22Rv1 (cell line): ENCODE measurements around the gene UNG.
"Not testable (repeated sequence)": the region's sequence is repeated elsewhere in the genome, so short reads cannot be mapped to it uniquely, and the experiment has no call there.

Experiments used
- H3K27ac ChIP-seq: fragments of 450-650 bp; 2 replicates; pipeline ENCODE4 v1.5.1; 2017
- ZFX ChIP-seq: fragments of 450-650 bp; IDR thresholded peaks from 2 replicates; pipeline ENCODE4 v1.6.1; 2017; ENCODE audit warnings: antibody characterized with exemption, borderline replicate concordance
- TF ChIP-seq, protein P1 (sequence below): fragments of 450-650 bp; IDR thresholded peaks from 2 replicates; pipeline ENCODE4 v1.5.1; 2017; ENCODE audit warnings: mild to moderate bottlenecking

Gene UNG

DNA sequence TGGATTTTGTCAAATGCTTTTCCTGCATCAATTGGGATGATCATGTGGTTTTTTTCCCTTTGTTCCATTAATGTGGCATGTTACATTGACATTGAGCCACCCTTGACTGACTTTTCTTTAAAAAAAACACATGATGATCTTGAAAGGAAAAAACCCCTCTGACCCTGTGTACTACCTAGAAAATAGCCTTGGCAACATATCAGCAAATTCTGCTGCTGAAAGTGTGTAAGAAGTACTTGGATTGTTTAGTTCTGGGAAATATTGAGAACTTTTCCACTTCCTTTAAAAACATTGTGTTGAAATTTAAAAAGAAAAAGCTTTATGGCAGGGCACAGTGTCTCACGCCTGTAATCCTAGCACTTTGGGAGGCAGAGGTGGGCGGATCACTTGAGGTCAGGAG is 39.7 kb downstream of the UNG start:
- no peak for TF ChIP-seq ZFX
- TF ChIP-seq, protein P1, sequence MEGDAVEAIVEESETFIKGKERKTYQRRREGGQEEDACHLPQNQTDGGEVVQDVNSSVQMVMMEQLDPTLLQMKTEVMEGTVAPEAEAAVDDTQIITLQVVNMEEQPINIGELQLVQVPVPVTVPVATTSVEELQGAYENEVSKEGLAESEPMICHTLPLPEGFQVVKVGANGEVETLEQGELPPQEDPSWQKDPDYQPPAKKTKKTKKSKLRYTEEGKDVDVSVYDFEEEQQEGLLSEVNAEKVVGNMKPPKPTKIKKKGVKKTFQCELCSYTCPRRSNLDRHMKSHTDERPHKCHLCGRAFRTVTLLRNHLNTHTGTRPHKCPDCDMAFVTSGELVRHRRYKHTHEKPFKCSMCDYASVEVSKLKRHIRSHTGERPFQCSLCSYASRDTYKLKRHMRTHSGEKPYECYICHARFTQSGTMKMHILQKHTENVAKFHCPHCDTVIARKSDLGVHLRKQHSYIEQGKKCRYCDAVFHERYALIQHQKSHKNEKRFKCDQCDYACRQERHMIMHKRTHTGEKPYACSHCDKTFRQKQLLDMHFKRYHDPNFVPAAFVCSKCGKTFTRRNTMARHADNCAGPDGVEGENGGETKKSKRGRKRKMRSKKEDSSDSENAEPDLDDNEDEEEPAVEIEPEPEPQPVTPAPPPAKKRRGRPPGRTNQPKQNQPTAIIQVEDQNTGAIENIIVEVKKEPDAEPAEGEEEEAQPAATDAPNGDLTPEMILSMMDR, result no peak
- H3K27ac ChIP-seq, result no peak overlapping the region

DNA sequence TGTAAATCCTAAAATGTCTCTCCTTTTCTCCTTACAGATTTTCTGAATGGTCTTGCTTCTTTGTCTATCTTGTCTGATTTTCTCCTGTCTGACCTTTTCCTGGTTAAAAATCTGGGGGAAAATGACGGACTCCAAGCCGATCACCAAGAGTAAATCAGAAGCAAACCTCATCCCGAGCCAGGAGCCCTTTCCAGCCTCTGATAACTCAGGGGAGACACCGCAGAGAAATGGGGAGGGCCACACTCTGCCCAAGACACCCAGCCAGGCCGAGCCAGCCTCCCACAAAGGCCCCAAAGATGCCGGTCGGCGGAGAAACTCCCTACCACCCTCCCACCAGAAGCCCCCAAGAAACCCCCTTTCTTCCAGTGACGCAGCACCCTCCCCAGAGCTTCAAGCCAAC is 42.0 kb downstream of the UNG start:
- TF ChIP-seq, protein P1, result no peak
- TF ChIP-seq ZFX, result no peak
- no peak overlapping the region for H3K27ac ChIP-seq

DNA sequence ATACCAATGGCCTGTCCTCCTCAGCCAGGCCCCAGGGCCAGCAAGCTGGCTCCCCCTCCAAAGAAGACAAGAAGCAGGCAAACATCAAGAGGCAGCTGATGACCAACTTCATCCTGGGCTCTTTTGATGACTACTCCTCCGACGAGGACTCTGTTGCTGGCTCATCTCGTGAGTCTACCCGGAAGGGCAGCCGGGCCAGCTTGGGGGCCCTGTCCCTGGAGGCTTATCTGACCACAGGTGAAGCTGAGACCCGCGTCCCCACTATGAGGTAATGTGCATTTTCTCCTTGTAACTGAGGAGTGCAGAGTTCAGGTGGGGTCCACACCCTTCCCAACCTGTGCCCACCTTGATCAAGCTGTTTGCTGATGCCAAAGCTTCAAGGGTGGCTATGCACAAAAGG is 42.4 kb downstream of the UNG start:
- no peak overlapping the region for H3K27ac ChIP-seq
- TF ChIP-seq ZFX, result no peak

DNA sequence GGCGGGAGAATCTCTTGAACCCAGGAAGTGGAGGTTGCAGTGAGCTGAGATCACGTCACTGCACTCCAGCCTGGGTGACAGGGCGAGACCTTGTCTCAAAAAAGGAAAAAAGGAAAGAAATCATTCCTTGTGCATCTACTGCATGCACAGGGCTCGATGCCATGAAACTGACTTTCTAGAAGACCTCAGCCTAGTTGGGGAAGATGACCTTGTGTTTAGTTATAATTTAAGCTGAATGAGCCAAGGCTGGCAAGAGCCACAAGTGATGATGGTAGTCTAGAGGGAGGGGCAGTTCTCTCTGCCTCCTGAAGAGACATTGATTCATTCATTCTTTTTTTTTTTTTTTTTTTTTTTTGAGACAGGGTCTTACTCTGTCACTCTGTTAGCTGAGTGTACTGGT is 43.2 kb downstream of the UNG start:
- H3K27ac ChIP-seq, result no peak overlapping the region
- TF ChIP-seq ZFX, result no peak
- TF ChIP-seq, protein P1, result no peak

DNA sequence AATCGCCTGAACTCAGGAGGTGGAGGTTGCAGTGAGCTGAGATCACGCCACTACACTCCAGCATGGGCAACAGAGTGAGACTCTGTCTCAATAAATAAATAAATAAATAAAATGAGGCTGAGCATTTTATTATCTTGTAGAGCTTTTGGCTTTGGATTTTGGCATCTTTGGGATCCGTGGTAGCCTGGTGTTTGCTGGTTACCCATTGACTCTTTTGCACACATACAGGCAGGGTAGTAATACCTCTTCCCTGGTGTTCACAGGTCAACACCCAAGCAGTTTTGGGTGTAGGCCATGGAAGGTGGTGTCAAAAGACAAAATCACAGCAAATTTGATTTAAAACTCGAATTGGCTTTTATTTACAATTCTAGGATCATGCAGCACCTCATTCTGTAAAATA is 46.8 kb downstream of the UNG start:
- H3K27ac ChIP-seq, result no peak overlapping the region
- TF ChIP-seq, protein P1, result no peak
- no peak for TF ChIP-seq ZFX

DNA sequence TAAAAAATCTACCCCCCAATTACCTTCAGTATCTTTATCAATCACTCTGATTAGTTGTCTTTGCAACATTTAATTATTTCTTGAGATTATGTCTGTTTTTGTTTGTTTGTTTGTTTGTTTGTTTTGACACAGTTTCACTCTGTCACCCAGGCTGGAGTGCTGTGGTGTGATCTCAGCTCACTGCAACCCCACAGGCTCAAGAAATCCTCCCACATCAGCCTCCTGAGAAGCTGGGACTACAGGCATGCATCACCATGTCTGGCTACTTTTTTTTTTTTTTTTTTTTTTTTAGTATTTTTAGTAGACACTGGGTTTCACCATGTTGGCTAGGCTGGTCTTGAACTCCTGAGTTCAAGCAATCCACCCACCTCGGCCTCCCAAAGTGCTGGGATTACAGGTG is 49.7 kb downstream of the UNG start:
- not testable (repeated sequence) for H3K27ac ChIP-seq

DNA sequence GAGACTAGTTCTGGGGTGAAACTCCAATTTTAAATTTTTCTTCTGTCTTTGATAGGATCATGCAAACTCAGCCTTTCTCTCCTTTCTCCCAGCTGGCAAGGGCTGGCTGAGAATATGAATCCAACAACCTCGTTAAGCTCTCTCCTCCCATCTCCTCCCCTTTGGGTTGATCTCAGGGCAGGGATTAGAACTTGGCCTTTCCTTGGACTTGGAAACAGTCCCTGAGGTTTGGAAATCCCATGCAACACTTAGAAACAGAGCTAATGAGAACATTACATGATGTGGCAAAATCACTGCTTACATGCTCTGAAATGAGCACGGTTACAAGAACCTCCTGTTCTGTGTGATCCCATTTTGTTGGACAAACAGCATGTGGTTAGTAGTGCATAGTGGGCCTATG is 50.6 kb downstream of the UNG start:
- TF ChIP-seq, protein P1, result no peak
- no peak for TF ChIP-seq ZFX

DNA sequence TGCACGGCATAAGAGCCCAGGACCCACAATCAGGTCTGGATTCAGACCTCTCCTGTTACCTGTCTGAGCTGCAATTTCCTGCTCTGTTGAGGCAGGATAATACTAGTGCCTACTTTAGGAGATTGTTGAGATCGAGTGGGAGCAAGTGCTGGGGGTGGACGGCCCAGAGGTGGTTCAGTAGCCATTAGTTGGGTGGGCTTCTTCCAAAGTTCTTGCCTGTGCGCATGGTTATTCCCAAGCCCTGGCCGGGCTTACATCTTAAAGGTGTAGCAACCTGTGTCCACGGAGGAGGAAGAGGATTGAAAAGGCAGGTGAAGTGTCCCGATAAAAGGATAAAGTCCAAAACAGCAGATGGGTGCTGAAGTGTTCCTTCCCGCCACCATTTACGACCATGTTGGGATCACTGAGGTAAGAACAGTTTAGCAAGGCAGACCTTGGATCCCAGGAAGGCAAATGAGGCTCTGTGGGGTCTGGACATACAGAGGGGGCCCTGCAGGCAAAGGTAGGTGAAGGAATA is 52.8 kb downstream of the UNG start:
- TF ChIP-seq, protein P1, result no peak
- TF ChIP-seq ZFX, result no peak
- H3K27ac ChIP-seq, result no peak overlapping the region

More for the DNA sequence above, 50.6 kb downstream of the UNG start:
- H3K27ac ChIP-seq, result no peak overlapping the region
